Head of caudate nucleus (tissue), 42 donors: ENCODE results near the gene KPNA2.
"Not testable (repeated sequence)": the region's sequence is repeated elsewhere in the genome, so short reads cannot be mapped to it uniquely, and the experiment has no call there.

Source experiments
- DNase-seq, 42 donors: peaks; one replicate each; pipeline versions ENCODE4 v3.0.0 to v3.0.0-alpha.2; 2020 to 2021; ENCODE audit warnings: mixed read lengths in 7 of 42
- intact Hi-C: fragments of 100-400 bp; cut with DNase I; formaldehyde crosslinking; loops from one replicate; pipeline ENCODE4 v1.15.0; 2022

Gene KPNA2

DNA sequence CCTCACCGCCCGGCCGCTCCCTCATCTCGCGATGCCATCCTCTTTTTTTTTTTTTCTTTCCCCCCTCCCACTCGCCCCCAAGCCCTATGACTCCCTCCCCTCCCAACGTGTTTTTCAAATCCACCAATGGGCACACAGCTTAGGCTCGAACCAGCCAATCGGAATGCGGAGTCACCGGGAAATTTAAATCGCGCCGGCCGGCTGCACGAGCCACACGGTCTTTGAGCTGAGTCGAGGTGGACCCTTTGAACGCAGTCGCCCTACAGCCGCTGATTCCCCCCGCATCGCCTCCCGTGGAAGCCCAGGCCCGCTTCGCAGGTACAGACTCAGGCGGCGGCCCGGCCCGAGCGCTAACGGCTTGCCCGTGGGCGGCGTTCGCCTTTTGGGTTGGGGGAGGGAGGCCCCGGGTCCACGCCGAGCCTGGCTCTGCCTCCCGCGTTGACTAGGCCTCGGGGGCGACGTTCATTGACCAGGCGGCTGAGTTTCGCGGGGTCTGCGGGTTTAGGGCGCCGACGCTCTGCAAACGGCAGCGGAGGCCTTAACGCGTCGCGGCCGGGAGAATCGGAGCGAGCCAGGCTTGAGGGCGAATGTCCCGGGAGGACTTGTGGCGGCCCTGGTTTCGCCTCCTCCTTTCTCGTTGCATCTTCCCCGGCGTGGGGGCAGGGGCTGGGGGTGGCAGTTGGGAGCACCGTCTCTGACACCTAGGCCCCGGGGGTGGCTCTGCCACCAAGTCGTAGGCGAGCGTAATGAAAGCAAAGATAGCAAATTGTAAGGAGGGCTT, at the start of gene KPNA2:
TSS of gene KPNA2 (plus strand) at position 213 of the 781 bp plus-strand sequence. CDS start 1,398 bp downstream, outside the sequence.
- DNase-seq: peak; percentile 67 to 96 (median 91)
- intact Hi-C loops: no loop called here

DNA sequence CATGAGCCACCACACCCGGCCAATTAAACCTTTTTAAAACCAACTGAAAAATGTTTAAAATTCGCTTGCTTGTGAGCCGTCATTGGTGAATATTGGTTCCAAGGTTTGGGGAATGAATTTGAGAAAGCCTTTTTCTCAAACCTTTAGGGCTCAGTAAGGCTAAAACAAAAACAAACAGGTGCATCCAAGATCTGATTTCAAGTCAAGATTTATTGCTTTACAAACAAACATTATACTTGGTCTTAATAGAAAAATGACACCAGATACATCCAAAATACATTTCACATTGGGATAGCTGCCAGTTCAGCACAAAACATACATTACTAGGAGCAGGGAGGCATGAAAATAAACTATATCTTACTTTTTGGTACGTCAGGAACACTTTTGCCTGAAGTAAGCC, 44.6 kb upstream of the KPNA2 start:
- intact Hi-C loops: no loop called here
- DNase-seq: no peak

DNA sequence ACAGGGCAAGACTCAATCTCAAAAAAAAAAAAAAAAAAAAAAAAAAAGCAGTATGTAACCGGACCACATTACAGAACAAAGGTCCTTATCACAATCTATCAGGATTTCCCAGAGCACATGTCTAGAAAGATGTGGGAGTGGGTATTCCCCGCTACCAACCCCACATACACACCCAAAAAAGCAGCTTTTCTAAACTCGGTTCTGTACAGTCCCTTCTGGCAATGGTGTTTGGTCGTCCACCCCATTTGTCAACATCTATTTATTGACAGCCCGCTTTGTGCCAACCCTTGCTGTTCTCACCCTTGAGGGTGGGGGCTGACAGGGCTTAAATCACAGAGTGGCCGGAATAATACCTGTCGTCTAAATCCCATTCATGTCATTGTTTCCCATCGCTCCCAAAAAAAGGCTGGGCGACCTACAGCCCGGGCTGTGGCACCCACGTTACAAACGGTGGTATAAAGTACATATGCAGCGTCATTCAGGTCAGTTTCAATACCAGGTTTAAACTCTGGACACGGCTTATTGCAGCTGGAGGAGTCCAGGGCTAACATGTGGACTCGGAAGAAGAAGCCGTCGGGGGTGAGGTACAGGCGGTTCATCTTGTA, 42.9 kb upstream of the KPNA2 start:
- intact Hi-C loops: loop anchor here (2.0 kb wide), 1 partner anchor 26 kb away; no protein-coding TSS in a partner anchor
- DNase-seq: peak in 2 of 42 donors; percentile 10 to 12

DNA sequence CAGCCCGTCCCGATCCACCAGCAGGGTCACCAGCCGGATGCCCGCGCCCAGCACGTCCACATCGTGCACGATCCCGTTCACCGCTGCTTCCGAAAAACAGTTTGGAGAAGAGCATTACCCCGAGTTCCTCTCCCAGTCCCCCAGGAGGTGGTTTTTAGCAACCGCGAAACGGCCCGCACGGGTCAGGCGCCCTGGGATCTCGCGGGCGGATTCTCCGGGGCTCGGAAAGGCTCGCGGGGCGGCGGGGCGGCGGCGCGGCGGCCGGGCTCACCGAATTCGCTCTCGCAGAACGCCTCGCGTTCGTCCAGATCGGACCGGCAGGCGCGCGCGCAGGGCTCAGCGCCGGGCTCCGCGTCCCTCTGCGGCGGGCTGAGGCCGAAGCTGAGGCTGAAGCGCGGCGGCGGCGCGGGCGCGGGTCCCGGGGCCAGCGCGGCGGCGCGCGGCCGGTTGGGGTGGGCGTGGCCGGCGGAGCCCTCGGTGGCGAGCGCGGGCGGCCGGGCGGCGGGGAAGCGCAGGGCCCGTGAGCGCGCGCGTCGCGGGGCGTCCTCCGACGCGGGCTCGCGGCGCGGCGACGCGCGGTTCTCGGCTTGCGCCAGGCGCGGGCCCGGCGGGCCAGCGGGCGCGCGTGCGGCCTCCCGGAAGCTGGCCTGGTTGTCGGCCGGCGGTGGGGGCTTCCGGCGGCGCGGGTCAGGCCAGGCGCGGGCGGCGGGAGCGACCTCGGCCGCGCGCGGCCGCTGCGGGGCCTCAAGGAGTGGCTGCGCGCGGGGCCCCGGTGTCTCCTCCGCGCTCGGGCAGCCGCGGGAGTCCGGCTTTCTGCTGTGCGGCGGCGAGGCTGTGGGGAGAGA, 42.2 kb upstream of the KPNA2 start:
- peak; percentile 20 to 91 (median 82) for DNase-seq
- intact Hi-C loops: loop anchor here (2.0 kb wide), 1 partner anchor 25 kb away; no protein-coding TSS in a partner anchor

DNA sequence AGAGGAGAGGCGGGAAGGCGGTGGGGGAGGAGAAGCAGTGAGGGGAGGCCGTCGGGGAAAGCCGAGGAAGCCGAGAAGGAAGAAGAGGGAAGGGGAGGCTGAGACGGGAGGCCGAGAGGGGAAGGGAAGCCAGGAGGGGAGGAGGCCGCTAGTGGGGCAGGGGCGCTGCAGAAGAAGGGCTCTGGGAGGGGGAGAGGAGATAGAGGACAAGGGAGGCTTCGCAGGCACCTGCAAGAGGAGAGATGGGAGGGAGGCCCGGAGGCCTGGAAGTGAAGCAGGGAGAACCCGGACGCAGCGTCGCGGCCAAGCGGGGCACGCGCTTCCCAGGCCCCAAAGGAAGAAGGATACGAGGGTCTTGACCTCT, 41.6 kb upstream of the KPNA2 start:
- DNase-seq: no peak
- intact Hi-C loops: loop anchor here (2.0 kb wide), 1 partner anchor 25 kb away; no protein-coding TSS in a partner anchor

DNA sequence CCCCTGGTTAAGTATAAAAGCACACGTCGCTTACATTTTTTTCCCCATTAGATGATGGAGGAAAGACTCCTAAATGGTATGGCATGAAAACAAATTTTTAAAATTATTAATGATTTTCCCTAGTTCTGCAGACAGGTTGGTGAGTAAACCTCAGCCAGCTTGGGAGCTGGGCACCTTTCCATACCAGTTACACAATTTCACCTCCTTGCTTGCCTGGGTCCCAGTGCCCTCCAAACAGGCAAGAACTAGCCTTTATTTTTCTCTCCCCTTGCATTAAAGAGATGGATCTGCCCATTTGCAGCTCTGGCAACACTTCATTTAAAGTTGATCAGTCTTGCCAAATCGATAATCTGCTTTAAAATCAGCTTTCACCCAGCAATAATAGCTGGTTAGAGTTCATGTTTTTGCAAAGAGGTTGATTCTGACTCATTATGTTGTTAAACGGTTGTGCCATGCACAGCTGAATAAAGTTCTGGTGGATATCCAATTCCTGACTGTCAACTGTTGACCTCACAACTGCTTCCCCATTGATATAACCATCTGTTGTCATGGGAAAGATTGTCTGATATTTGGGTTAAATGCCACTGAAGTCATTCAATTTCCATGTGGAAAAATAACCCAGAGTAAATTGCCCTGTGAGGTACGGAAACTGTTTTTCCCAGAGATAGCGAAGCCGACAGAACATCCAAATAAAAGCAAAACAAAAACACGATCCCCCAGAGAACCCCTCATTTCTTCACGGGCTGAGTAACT, 40.5 kb upstream of the KPNA2 start:
- intact Hi-C loops: no loop called here
- peak in 4 of 42 donors; percentile 12 to 54 (median 38) for DNase-seq

DNA sequence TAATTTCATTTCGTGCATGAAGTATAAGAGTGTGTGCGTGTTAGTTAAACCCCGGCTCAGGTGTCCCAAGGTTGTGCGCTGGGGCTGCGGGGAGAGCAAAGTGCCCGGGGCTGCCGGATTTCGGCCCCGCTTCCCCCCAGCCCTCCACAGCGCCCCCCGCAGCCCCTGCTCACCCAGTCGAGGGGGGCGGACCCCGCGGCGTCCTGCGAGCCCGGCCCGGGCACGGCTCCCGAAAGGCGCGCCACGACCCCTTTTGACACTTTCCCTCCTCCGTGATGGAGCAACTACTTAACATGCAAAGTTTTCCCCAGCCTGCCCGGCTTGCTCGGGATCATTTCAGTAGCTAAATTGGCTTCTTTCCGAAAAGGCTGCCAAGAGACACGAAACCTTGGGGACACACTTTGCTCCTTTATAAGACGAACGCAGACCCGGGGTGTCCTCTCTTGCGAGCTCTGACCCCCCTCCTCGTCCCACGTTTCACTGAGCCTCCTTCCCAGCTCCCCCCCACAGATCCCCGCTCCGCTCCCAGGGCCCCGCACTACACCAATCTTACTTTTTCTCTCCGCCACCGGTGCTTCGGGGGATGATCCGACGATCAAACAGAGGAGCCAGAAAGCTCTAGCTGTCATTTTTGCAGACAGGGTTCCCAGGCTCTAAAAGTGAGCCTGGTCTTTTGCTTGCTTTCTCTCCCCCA, 39.8 kb upstream of the KPNA2 start:
- DNase-seq: peak in 34 of 42 donors; percentile 20 to 67 (median 46)

DNA sequence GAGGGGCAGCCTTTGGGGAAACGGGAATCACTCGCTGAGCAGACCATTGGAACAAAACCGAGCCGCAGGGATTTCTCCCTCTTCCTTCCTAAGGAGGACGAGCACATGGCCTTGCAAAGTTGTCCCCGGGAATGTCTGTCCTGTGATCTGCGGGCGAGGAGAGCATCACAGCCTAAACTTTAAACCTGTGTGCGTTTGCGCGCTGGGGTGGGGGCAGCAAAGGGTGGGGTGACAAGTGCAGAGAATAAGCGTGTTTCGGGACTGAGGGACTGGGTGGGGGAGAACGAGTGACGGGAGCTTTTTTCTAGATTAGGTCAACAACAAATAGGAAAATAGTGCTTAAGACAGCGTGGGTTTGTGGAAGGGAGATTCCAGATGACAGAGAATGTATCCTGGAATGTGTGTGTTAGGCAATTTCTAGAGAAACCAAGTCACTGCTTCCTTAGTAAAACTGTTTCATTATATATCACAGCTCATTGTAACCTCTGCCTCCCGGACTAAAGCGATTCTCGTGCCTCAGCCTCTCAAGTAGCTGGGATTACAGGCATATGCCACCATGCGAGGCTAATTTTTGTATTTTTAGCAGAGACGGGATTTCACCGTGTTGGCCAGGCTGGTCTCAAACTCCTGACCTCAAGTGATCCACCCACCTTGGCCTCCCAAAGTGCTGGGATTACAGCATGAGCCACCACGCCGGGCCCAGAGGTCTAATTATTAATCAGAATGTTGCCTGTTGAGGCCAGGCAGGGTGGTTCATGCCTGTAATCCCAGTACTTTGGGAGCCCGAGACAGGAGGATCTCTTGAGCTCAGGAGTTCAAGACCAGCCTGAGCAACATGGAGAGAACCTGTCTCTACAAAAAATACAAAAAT, 39.0 kb upstream of the KPNA2 start, which contains the start of gene C17orf58:
TSS of gene C17orf58 (minus strand) at position 169 of the 871 bp plus-strand sequence. CDS start 271 bp downstream, outside the sequence.
- intact Hi-C loops: not testable (repeated sequence)
- peak in 1 of 42 donors; percentile 15 for DNase-seq

More for the DNA sequence above, 39.8 kb upstream of the KPNA2 start:
- intact Hi-C loops: no loop called here

DNA sequence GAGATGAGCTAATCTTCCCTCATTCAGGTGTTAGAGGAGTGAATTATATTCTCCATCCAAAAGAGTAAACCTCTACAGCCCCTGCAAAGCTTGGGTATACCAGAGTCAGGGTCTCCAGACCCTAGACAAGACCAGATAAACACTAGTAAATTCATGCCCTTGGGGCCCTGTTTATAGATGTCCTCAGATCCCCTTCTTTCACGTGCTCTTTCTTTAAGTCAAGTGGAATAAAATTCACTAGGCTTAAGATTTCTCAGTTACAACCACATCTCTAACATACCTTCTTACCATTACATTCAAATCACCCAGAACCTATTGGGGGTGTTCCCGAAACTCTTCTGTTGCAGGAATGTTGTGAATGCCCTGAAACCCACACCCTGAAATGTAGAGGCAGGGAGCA, 37.1 kb upstream of the KPNA2 start:
- intact Hi-C loops: no loop called here

DNA sequence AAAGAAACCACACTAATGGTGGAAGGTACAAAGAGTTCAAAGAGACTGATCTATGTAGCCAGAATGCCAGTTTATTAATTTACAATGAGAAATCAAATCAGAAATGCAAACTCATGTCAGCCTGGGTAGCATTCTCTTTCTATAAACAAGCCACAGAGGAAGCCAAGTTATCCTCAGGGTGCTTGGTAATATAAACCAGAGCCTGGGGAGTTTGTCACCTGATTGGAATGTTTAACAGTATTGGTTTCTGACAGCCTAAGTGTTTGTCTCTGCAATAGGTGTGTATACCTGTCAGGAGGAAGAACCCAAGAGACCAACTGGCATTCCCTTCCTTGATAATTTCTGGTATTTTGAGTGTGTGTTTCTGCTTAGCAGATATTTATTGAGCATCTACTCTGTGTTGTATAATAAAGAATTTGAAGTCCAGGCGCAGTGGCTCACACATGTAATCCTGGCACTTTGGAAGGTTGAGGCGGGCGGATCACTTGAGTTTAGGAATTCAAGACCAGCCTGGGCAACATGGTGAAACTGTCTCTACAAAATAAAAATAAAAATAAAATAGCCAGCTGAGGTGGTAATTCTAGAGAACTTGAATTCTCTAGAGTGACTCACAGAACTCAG, 36.1 kb upstream of the KPNA2 start:
- no peak for DNase-seq
- intact Hi-C loops: no loop called here

More for the DNA sequence above, 37.1 kb upstream of the KPNA2 start:
- DNase-seq: no peak

DNA sequence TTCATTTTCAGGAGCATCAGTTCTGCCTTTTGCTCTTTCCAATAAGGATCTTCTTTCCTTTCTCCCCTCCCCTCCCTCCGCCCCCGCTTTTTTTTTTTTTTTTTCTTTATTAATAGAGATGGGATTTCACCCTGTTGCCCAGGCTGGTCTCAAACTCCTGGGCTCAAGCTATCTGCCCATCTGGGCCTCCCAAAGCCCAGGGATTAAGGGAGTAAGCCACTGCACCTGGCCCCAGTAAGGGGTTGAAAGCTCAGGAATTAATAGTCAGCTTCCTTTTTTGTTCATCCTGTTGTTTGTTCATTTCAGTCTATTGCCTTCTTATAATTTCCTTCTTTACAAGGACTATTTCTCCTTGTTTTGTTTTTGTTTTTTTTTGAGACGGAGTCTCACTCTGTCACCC, 31.3 kb upstream of the KPNA2 start:
- intact Hi-C loops: no loop called here
- no peak for DNase-seq

DNA sequence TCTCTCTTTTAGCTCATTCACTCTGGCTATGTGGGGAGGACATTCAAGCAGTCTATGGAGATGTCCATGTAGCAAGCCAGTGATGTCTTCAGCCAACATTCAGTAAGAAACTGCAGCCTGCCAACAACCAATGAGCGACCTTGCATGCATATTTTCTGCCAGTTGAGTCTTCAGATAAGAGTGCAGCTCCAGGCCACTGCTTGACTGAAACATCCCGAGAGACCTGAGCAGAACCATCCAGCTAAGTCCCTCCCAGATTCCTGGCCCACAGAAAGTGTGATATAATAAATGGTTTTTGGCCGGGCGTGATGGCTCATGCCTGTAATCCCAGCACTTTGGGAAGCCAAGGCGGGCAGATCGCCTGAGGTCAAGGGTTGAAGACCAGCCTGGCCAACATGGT, 28.7 kb upstream of the KPNA2 start:
- no peak for DNase-seq
- intact Hi-C loops: no loop called here

DNA sequence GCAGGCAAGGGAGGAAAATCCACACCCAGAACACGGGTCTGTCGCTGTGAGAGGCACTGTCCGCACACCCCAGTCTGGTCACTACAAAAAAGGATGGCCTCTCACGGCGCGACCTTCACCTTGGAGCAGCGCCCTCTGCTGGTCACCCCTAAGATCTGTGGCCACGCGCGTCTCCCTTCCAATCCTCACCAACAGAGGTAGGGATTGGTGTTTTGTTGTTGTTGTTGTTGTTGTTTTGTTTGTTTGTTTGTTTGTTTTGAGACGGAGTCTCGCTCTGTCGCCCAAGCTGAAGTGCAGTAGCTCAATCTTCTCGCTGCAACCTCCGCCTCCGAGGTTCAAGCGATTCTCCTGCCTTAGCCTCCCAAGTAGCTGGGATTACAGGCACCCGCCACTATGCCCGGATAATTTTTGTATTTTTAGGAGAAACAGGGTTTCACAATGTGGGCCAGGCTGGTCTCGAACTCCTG, 24.3 kb upstream of the KPNA2 start:
- intact Hi-C loops: no loop called here

DNA sequence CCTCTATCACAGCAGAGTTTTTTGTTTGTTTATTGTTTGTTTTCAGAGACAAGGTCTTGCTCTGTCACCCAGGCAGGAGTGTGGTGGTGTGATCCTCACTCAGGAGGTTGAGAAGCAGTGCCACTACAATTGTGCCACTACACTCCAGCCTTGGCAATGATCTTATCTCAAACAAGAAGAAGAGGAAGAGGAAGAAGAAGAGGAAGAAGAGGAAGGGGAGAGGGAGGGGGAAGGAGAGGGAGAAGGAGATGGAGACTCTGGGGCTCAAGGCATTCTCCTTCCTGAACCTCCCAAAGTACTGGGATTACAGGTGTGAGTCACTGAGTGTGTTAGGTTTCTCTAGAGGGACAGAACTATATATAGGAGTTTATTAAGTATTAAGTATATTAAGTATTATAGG, 22.1 kb upstream of the KPNA2 start:
- intact Hi-C loops: no loop called here
- DNase-seq: no peak

More for the DNA sequence above, 24.3 kb upstream of the KPNA2 start:
- peak in 38 of 42 donors; percentile 18 to 88 (median 62) for DNase-seq

DNA sequence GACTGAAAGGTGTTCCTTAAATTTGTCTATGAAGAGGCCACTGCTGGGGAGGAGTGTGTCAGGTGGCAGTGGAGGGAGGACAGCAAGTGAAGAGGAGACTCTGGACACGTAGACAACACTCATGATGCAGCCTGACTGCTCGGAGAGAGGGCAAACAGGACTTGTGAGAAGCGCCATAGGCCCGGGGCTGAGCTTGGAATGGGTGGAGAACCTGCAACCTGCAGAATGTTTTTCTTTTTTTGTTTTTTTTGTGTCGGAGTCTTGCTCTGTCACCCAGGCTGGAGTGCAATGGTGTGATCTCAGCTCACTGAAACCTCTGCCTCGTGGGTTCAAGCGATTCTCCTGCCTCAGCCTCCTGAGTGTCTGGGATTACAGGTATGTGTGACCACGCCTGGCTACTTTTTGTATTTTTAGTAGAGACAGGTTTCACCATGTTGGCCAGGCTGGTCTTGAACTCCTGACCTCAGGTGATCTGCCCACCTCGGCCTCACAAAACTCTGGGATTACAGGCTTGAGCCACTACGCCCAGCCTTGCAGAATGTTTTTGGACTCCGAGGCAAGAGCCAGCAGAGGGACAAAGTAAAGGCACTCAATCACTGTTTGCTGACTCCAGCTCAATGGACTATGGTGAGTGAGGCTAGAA, 20.3 kb upstream of the KPNA2 start:
- intact Hi-C loops: no loop called here
- no peak for DNase-seq

DNA sequence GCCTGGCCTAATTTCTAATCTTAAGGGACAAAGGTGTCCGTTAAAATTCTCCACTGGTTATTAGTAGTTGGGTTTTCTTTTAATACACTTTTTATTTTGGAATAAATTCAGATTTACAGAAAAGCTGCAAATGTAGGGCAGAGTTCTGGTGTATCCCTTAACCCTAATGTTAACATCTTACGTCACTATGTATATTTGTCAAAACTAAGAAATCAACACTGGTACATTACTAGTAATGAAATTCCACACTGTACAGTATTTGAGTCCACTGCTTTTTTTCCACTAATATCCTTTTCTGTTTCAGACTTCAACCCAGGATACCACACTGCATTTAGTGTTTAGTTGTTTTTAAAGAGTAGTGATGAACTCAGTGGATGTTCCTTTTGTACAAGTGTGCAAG, 18.7 kb upstream of the KPNA2 start:
- intact Hi-C loops: no loop called here
- no peak for DNase-seq
